GM12874 (cell line): ENCODE measurements around the gene ATP8B1.

ENCODE experiments used
- TF ChIP-seq, protein P1 (sequence below): IDR thresholded peaks from 2 replicates; pipeline ENCODE4 v1.5.1; 2011; ENCODE audit warnings: low read depth, mild to moderate bottlenecking, control low read depth, low read length, moderate library complexity; ENCODE audit not compliant: insufficient read depth

Gene ATP8B1

DNA sequence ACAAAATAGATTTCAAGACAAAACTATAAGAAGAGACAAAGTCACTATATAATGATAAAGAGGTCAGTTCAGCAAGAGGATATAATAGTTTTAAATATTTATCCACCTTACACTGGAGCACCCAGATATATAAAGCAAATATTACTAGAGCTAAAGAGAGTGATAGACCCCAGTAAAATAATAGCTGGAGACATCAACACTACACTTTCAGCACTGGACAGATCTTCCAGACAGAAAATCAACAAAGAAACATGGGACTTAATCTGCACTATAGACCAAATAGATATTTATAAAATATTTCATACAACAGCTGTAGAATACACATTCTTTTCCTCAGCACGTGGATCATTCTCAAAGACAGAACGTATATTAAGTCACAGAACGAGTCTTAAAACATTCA lies 86.6 kb downstream of the ATP8B1 start:
- TF ChIP-seq, protein P1, sequence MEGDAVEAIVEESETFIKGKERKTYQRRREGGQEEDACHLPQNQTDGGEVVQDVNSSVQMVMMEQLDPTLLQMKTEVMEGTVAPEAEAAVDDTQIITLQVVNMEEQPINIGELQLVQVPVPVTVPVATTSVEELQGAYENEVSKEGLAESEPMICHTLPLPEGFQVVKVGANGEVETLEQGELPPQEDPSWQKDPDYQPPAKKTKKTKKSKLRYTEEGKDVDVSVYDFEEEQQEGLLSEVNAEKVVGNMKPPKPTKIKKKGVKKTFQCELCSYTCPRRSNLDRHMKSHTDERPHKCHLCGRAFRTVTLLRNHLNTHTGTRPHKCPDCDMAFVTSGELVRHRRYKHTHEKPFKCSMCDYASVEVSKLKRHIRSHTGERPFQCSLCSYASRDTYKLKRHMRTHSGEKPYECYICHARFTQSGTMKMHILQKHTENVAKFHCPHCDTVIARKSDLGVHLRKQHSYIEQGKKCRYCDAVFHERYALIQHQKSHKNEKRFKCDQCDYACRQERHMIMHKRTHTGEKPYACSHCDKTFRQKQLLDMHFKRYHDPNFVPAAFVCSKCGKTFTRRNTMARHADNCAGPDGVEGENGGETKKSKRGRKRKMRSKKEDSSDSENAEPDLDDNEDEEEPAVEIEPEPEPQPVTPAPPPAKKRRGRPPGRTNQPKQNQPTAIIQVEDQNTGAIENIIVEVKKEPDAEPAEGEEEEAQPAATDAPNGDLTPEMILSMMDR, result no peak

DNA sequence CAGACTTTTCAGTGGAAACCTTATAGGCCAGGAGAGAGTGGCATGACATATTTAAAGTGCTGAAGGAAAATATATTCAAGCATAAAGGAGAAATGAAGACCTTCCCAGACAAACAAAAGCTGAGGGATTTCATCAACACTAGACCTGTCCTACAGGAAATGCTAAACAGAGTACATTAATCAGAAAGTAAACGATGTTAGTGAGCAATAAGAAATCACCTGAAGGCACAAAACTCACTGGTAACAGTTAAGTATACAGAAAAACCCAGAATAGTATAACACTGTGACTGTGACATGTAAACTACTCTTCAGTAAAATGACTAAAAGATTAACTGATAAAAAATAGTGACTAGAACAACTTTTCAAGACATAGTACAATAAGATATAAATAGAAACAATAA lies 87.4 kb downstream of the ATP8B1 start:
- TF ChIP-seq, protein P1, result no peak

DNA sequence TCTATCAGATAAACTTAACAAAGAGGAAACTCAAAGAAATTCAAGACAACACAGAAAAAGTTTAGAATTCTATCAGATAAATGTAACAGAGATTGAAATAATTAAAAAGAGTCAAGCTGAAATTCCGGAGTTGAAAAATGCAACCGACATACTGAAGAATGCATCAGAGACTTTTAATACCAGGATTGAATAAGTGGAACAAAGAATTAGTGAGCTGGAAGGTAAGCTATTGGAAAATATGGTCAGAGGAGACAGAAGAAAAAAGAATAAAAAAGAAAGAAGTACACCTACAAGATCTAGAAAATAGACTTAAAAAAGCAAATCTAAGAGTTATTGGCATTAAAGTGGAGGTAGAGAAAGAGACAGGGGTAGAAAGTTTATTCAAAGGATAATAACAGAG lies 88.0 kb downstream of the ATP8B1 start:
- TF ChIP-seq, protein P1, result no peak

DNA sequence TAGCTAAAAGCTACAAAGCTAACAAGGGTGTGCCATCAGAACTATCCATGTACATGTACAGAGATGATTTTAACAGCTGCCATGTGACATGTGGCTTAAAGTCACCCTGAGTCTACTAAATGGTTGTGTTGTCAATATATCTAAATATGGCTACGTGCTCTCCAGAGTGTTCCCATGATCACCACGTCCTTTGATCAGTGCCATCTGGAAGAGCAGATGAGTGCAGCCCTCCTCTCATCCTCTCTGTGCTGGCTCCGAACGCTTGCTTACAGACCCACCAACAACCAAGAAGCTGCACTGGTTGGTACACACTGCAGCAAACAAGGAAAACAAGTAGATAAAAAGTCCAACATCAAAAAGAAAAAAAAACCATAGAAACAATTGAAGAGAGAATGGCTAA lies 92.9 kb downstream of the ATP8B1 start:
- TF ChIP-seq, protein P1, result no peak

DNA sequence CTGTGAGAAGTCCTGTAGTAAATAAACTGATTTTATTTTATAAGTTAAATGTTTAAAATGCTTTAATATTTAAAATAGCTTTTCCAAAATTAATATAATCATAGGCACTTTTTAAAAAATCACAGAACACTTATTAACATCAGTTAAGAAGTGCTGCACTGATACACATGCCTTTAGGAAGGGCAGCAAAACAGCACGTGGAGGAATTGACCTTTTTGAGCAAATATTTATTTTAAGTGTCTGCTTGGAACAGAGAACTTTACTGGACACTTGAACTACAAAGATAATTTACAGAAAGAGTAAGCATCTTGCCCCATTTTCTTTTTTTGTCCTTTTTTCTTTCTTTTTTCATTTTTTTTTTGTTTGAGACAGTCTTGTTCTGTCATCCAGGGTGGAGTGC lies 93.8 kb downstream of the ATP8B1 start:
- TF ChIP-seq, protein P1, result no peak

DNA sequence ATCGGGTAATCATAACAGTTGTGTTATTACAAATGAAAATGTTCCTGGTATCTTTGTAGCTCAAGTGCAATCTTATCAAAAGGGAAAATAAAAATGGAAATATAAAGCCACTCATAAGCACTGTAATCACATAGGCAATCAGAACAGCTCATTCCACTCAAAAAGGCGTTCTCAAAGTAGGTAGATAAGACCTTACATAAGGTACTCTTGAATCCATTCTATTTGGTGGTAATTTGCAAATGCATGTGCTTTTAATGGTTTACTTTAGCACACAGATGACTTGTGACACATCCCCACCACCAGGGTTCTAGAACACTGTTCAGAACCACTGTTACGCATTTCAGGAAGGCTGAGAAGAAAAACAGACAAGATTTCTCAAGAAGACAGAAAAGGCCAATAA lies 94.8 kb downstream of the ATP8B1 start:
- TF ChIP-seq, protein P1, result no peak

DNA sequence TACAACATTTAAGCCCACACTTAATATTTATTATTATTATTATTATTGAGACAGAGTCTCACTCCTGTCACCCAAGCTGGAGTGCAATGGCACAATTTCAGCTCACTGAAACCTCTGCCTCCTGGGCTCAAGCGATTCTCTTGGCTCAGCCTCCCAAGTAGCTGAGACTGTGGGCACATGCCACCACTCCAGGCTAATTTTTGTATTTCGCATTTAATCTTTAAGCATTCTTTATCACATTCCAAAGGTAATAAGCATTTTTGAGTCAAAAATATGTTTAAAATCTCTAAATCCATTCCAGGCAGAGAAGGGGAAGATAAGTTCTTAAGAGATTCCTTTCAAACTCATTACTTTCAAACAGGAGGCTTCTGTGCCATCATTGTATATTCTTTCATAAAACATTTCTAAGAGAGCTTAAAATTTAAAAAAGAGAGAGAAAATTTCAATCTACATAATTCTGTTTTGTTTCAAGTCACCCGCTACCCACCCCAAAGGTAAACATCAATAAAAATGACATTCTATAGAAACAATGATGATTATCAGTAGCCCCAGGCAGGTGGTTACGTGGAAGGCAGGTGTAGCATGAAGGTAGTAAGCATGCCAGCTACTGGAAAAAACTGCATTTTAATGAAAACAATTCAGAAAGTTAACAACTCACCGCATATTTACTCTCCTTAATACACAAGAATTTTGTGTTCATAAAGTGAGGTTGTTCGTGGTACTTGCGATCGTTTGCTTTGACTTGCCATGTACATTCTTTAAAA lies 97.1 kb downstream of the ATP8B1 start:
- TF ChIP-seq, protein P1, result no peak

DNA sequence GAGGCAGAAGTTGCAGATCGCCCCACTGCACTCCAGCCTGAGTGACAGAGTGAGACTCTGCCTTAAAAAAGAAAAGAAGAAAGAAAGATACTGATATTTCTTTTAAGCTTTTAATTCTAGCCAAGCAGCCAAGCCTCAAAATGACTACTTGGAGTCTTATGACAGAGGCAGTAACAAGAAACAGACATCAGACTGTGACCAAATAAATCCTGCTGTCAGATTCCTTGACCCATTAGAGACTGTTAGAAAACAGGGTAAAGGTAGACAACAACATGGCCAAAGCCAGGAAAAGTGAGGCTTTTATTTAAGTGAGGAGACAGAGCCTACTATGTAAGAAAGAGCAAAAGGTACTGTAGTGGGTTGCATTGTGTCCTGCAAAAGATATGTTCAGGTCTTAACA lies 98.1 kb downstream of the ATP8B1 start:
- TF ChIP-seq, protein P1, result no peak
